Measurements from ENCODE around the gene TSPAN18.

- TF ChIP-seq SUZ12 (IDR thresholded peaks at IDR 0.05; ENCODE audit: extremely low read depth, insufficient read depth, insufficient read length) = no peak
- no peak for TF ChIP-seq YY1 (IDR thresholded peaks at IDR 0.05; ENCODE audit: insufficient read depth, insufficient read length)
Observed at GRCh38 chr11:44885065-44885810, 158.5 kb downstream of the TSPAN18 start.
